ENCODE results near the gene PLOD3.

- TF ChIP-seq CTCF (IDR thresholded peaks at IDR 0.05; ENCODE audit: low read length): no peak
- no peak for TF ChIP-seq EZH2 (IDR thresholded peaks at IDR 0.05; ENCODE audit: borderline replicate concordance, low read length)
These were observed 34.7 kb upstream of the PLOD3 start for GRCh38 chr7:101251871-101252659.
